AG10803 (cell line): Measurements from ENCODE around the gene LYZL6.

Source experiments
- DNase-seq: peaks from one replicate; pipeline ENCODE4 v3.0.0; 2010; ENCODE audit warnings: low read depth
- H3K4me3 ChIP-seq: 2 replicates; pipeline ENCODE4 v1.5.1; 2011; ENCODE audit warnings: mild to moderate bottlenecking, low read length, control low read depth
- CTCF ChIP-seq: conservative IDR thresholded peaks from 2 replicates; pipeline ENCODE4 v1.5.1; 2011; ENCODE audit warnings: mild to moderate bottlenecking, low read length, control low read depth, inconsistent platforms

The LYZL6 gene

DNA sequence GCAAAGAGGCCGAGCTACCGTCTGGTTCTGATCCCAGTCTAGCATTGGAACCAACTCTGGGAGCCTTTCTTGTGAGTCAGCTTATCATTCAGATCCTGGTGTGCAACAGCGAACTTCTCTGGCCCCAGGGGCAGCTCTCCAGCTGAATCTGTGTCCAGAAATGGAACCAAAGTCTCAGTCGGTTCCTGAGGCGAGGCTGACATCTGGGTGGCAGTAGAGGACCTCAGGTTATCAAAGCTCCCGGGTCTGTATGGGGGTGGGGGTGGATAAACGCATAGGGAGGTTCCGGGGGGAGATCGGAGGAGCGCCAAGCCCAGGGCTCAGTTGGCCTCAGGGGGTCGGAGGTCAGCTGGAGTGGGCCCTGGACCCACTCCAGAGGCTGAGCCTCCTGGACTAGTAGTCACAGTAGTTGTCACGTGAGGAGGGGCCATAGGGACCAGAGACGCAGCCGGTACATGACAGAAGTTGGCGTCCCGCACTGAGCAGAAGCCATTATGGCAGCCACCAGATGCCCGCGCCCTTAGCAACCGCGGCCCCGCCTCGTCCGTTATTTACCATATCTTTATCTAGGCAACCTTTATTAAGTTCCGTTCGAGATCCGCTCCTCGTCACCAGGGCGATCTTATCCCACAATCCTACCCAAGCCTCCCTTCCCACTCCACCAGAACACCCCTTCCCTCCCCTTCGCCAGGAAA, 25.8 kb downstream of the LYZL6 start:
- no peak for DNase-seq
- H3K4me3 ChIP-seq, result no peak overlapping the region
- no peak for TF ChIP-seq CTCF

GRCh38 chr17:35915153-35915964, 28.2 kb downstream of the LYZL6 start:
- no peak for TF ChIP-seq CTCF

DNA sequence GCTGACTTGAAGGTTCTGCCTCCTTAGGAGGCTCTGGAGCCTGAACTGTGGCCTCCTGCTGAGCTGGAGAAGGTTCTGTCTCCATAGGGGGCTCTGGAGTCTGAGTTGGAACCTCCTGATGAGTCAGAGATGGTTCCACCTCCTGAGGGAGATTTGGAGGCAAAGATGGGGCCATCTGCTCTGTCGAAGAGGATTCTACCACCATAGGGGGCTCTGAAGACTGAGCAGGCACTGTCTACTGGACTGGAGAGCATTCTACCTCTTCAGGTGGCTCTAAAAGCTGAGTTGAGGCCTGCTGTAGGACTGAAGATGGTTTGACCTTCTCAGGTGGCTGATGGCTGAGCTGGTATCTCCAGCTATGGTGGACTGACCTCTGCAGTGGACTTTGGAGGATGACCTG, 29.2 kb downstream of the LYZL6 start:
- no peak for TF ChIP-seq CTCF
- no peak overlapping the region for H3K4me3 ChIP-seq
- DNase-seq, result no peak

More at GRCh38 chr17:35915153-35915964, 28.2 kb downstream of the LYZL6 start:
- H3K4me3 ChIP-seq, result no peak overlapping the region
- DNase-seq, result no peak

DNA sequence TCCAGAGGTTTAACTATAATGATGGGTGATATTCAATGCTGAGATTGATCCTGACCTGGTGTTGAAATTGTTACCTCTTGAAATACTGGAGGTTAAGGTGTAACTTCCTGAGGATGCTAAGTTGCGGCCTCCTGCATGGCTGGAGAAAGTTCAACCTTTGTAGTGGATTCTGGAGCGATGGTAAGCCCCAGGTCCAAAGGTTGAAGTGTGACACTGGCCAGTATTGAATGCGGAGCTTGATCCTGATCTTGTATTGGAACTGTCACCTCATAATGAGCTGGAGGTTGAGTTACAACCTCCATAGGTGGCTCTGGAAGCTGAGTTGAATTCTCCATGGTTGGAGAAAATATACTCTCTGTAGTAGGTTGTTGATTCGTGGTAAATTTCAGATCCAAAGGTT, 29.9 kb downstream of the LYZL6 start:
- DNase-seq, result no peak
- H3K4me3 ChIP-seq, result no peak overlapping the region
- no peak for TF ChIP-seq CTCF

GRCh38 chr17:35912942-35913341, 30.6 kb downstream of the LYZL6 start:
- no peak for TF ChIP-seq CTCF
- DNase-seq, result no peak
- no peak overlapping the region for H3K4me3 ChIP-seq

GRCh38 chr17:35912339-35912912, 31.1 kb downstream of the LYZL6 start:
- no peak overlapping the region for H3K4me3 ChIP-seq
- DNase-seq, result no peak
- no peak for TF ChIP-seq CTCF
